Measurements from ENCODE around the gene PLPPR1.

GRCh38 chr9:101047848-101048397 is 19.4 kb downstream of the PLPPR1 start:
- TF ChIP-seq ZFP3 (CRISPR knock-in tag; IDR thresholded peaks at IDR 0.05) (no peak), ARNTL (CRISPR knock-in tag; IDR thresholded peaks at IDR 0.05; ENCODE audit: borderline replicate concordance, low read depth) (no peak), ISL1 (CRISPR knock-in tag; IDR thresholded peaks at IDR 0.05) (no peak), RARB (CRISPR knock-in tag; IDR thresholded peaks at IDR 0.05) (no peak), PATZ1 (CRISPR knock-in tag; IDR thresholded peaks at IDR 0.05; ENCODE audit: borderline replicate concordance) (no peak), ZNF8 (CRISPR knock-in tag; IDR thresholded peaks at IDR 0.05) (no peak)
